GM19035 (cell line): ENCODE results near the gene RREB1.
A peak's percentile ranks its signal among the peaks of the same experiment; 100 is the strongest.

Experiments
- ATAC-seq: cut with Tn5 transposase; IDR thresholded peaks from one replicate; pipeline ENCODE4 v1.9.1; 2021; ENCODE audit not compliant: unreplicated experiment

Gene RREB1

GRCh38 chr6:7121700-7122241, 14.0 kb downstream of the RREB1 start:
- no peak for ATAC-seq

DNA sequence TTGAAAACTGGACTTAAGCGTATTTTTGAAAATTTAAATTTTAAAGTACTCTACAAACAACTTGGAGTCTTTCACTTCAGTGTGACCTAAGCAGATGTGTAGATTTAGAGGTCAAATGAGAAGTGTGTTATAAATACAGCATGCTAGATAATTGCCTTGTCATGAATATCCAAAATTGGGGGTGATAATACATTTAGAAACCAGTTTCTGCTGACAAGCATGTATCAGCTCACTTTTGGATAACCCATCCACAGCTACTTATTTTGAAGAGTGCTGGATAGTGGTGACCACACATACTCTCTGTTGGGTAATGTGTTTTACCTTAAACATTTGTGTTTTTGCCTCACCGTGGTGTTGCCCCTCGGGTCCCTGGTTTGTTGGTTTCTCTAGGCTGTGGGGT, 14.9 kb downstream of the RREB1 start:
- no peak for ATAC-seq

- ATAC-seq = no peak
Observed at GRCh38 chr6:7124114-7124513, 16.4 kb downstream of the RREB1 start.

DNA sequence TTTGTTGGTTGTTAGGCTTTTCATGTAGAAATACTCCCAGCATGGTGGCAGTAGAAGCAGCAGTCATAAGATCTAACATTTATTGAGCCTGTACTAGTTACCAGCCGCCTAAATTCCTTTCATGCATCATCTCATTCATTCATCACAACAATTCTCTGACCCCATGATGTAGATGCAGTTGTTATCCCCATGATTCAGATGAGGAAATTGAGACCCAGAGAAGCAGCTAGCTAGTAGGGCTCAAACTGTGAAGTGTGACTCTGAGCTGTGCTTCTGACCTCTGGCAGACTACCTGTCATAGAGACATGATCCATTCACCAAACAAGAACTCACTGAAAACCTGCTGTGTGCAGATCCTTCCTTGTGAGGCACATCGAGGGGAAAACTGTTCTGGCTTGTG, 16.9 kb downstream of the RREB1 start:
- ATAC-seq = no peak

GRCh38 chr6:7125290-7125689, 17.5 kb downstream of the RREB1 start:
- ATAC-seq = no peak

GRCh38 chr6:7126754-7127153, 19.0 kb downstream of the RREB1 start:
- no peak for ATAC-seq

GRCh38 chr6:7127680-7128079, 19.9 kb downstream of the RREB1 start:
- no peak for ATAC-seq

DNA sequence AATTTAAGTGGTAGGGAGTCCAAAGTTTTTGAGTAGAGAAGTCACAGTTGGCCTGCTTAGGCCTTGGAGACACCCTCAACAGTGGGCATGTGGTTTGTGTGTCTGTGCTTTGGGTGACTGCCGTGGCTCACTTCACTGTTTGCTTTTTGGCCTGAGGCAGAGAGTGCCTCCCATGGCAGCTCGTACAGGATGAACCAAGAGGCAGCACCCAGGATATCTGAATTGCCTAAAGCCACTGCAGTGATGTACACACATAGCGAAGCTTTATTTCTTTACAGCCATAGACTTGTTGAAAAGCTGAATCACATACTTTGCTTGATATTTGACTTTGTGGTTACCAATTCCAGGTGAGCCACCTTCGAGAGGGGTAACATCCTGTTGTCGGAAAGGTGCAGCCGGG, 21.6 kb downstream of the RREB1 start:
- no peak for ATAC-seq

- ATAC-seq = no peak
Observed at GRCh38 chr6:7129784-7130569, 22.2 kb downstream of the RREB1 start.

DNA sequence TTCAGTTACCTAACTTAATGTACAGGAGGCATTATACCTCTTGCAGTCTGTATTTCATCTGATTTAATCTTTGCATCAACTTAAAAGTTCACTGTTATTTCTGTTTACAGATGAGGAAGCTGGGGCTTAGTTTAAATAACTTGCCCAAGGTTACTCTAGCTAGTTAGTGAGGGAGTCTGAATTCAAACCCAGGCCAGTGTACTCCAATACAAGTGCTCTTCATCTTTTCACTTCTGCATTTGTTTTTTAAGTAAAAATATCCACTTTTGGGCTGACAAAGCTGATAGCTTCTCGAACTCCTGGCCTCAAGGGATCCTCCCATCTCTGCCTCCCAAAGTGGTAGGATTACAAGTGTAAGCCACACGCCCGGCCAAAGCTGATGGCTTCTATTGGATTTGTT, 23.6 kb downstream of the RREB1 start:
- ATAC-seq = no peak

DNA sequence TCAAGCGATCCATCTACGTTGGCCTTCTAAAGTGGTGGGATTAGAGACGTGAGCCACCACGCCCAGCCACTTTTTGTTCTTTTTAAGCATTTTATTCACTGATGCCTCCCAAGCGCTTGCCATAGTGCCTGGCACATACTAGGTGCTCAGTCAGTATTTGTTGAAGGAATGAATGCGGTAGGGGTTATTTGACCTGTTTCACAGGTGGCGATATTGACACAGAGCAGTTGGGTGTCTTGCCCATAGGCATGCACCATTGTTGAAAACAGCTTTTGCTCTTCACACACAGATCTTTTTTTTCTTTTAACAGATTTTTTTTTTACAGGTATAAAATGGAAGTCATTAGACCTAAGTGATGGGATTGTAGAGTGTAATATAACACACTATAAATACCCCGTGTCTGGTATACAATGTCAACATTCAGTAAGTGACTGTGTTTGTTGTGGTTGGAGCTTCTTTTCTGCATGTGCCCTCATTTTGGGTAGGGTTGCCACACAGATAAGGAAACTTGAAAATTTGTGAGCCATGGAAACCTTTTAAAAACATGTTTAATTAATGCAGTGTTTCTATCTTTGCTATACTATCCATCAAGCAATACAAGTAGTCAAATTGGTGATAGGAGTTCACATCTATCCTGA, 24.8 kb downstream of the RREB1 start:
- no peak for ATAC-seq

DNA sequence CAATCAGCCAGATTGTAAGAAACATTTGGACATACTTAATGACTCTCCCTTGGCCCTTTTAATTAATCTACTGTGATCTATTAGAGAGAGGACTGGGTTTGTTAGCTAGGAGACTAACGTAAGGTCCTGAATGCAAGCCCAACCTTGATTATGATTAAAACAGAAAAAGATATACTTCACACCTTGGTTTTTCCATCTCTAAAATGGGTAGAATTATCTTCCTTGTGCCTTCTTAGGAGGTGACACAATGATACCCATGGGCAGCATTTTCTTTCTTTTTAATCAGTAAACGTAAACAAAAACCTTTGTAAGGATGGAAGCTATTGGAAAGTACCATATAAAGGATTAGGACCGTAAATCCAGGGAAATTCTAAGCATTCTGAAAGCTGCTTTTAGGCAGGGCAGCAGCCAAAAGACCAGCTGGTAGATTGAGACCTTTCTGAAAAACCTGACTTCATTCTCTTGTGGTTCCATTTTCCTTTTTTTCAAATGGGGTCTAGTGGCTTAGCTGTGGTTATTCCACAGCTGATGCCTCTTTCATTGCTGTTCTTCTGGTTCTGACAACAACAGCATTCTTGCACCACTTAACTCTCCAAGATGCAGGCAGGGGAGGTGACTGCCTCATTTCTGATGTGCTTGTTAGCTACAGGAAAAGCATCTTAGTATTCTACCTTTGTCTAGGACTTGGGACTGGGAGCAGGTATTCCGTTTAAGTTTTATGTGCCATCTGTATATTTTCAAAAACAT, 27.4 kb downstream of the RREB1 start:
- ATAC-seq = no peak

DNA sequence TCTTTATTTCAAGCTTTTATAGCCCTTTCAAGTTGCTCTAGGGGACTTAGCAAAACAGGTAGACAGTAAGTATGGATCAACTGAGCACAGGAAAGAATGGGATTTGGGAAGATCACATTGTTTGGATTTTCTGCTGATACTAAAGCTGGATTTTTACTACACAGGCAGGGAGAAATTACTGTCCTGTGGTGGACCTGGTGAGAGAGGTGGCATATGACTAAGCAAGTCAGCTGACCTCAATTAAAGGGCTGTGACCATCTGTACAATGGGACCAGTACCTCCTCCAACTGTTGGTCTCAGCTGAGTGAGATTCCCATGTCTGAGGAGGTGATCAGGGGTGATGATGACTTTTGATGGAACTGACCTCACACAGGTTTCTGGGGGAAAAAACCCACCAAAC, 28.0 kb downstream of the RREB1 start:
- ATAC-seq = no peak

- peak; percentile 40 for ATAC-seq
Observed at GRCh38 chr6:7136859-7137334, 29.1 kb downstream of the RREB1 start.

DNA sequence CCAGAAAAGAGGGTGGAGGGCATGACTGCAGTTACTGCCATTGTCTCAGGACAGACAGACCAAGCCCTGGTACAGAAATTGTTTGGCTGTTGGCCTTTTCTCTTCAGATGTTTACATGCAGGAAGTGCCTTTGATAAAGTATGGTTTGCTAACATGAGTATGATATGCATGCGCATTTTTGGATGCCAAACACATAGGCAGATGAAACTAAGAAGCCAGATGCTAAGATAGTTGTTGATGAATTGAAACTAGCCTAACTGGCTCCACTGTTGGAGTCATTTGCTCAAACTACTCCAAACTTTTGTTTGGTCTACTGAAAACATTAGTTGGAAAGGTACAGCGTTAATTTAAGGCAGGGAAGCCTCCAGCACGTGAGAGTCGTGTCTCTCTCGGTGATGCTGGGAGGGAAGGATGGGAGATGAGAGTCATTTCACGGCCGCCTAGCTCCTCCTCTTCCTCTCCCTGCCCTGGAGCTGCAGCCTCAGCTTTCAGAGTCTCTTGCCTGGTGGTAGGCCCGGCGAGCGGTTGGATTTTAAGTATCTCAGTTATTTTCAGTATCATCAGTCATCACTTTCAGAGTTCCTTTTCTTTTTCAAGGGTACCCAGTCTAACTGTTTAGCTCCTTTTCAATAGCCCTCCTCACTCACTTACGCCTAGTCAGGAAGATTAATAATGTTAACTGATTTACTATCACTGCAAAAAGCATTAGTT, 29.7 kb downstream of the RREB1 start:
- ATAC-seq = peak; percentile 41

GRCh38 chr6:7138046-7138531, 30.3 kb downstream of the RREB1 start:
- no peak for ATAC-seq

GRCh38 chr6:7138921-7139358, 31.2 kb downstream of the RREB1 start:
- no peak for ATAC-seq

DNA sequence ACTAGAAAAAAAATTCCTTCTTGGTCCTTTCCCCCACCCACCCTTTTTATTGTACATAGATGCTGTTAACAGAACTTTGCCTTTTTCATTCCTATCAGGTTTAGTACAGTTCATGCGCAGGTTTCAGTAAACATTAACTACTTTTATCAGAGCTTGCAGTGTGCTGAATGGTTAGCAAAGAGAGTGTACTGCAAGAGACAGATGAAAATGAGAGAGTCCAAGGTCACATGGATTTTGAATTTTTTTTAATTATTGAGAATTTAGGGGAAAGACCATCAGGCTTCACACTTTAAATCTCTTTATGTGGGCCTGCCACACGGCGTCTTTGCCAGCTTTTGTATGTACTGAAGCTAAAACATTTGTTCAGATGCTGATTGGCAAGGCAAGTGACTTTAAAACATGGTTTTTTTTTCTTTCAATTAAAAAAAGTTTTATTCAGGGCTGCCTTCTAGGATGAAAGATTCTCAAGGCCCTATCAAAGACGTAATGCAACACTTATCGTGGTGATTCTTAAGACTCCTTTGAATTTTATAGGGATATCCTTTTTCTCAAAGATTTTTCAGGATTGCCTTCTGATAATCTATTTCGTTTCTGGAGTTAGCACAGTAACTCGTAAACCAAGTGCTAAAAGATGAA, 32.2 kb downstream of the RREB1 start:
- ATAC-seq = no peak

DNA sequence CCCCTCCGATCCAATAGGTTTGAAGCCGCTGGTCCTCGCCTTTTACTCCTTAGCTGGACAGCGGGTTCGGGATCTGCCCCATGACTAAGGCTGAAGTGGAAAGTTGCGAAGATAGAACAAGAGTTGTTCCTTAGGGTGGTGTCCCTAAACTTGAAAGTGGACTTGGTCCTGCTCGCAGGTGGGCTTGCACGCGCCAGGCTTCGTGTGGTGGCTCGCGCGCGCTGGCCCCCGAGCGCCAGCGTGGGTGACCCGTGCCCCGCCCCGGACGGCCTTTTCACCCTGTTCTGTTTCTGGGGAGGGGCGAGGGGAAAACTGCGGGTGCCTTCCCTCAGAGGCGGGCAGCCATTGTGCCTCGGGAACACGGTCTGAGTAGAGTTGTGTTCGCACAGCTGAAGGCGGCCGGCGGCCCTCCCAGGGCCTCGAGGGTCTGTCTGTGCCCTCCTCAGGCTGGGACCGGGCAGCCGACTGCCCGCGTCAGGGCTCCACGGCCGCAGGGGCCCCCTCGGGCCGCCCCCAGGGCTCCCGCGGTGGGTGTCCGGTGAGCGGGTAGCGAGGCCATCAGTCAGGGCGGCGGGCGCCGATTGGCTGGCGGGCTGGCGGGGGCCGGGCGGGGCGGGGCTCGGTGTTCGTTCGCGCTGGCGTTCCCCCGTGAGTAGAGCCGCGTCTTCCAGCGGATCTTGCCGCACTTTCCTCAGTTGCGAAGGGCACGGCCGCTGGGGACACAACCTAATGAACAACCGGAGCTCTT, 33.0 kb downstream of the RREB1 start:
- ATAC-seq = peak; percentile 65
